GM18951 (cell line): Measurements from ENCODE around the gene REN.

ENCODE experiments used
- POLR2A ChIP-seq: IDR thresholded peaks from 4 replicates; pipeline ENCODE4 v1.6.1; 2011; ENCODE audit warnings: mild to moderate bottlenecking; ENCODE audit not compliant: insufficient read length, insufficient read depth; ENCODE audit errors: extremely low read depth
- in situ Hi-C: fragments of 300-500 bp; cut with MboI; formaldehyde crosslinking; loops from one replicate; pipeline ENCODE4 v1.12.0; 2022; ENCODE audit warnings: low sequenced_read_pairs, mixed read lengths, inconsistent platforms; ENCODE audit not compliant: unreplicated experiment

REN gene

GRCh38 chr1:204166219-204166618 lies at the start of gene REN:
REN (minus strand) TSS chr1:204166337; CDS start chr1:204166293, 44 bp downstream.
- in situ Hi-C loops: loop anchor here (10.0 kb wide), 1 partner anchor 209 kb away; no protein-coding TSS in a partner anchor

GRCh38 chr1:204213668-204214662 lies 47.8 kb upstream of the REN start, which contains the start of gene GOLT1A:
GOLT1A (minus strand) TSS chr1:204213988; CDS start chr1:204213906, 82 bp downstream.
- no peak for TF ChIP-seq POLR2A
- in situ Hi-C loops: no loop called here

More at GRCh38 chr1:204166219-204166618, at the start of gene REN:
- no peak for TF ChIP-seq POLR2A

GRCh38 chr1:204212715-204213114 lies 46.6 kb upstream of the REN start:
- in situ Hi-C loops: no loop called here
- no peak for TF ChIP-seq POLR2A

GRCh38 chr1:204211046-204211445 lies 44.9 kb upstream of the REN start:
- TF ChIP-seq POLR2A: no peak
- in situ Hi-C loops: no loop called here

GRCh38 chr1:204207136-204207616 lies 41.0 kb upstream of the REN start:
- TF ChIP-seq POLR2A: no peak
- in situ Hi-C loops: no loop called here

GRCh38 chr1:204206121-204206520 lies 40.0 kb upstream of the REN start:
- in situ Hi-C loops: no loop called here
- no peak for TF ChIP-seq POLR2A

GRCh38 chr1:204205486-204205885 lies 39.3 kb upstream of the REN start:
- no peak for TF ChIP-seq POLR2A
- in situ Hi-C loops: no loop called here

GRCh38 chr1:204204944-204205343 lies 38.8 kb upstream of the REN start:
- in situ Hi-C loops: no loop called here
- no peak for TF ChIP-seq POLR2A

GRCh38 chr1:204203206-204203767 lies 37.1 kb upstream of the REN start:
- no peak for TF ChIP-seq POLR2A
- in situ Hi-C loops: no loop called here

- no peak for TF ChIP-seq POLR2A
- in situ Hi-C loops: no loop called here
These were observed 36.3 kb upstream of the REN start for GRCh38 chr1:204202481-204202880.

- no peak for TF ChIP-seq POLR2A
- in situ Hi-C loops: no loop called here
These were observed 35.4 kb upstream of the REN start for GRCh38 chr1:204201348-204202040.

- in situ Hi-C loops: no loop called here
- no peak for TF ChIP-seq POLR2A
These were observed 33.4 kb upstream of the REN start for GRCh38 chr1:204199579-204199978.
